ENCODE results near the gene GFOD1. TPM values are rescaled to one million over a fixed set of nuclear protein-coding genes. Genes with fewer than 3 reads are reported as not detected.

GFOD1 gene
- total and polyA plus RNA-seq, 5 donors: 30.3 to 81.7 (median 54.0) TPM

GRCh38 chr6:13485923-13486562 is 1.4 kb downstream of the GFOD1 start:
- peaks cover 10% of the 10 kb centered on the region for H3K4me1 ChIP-seq (ENCODE audit: control insufficient read depth, insufficient read depth, low read length)
- intact Hi-C loops (cut with DNase I): loop anchor here in 2 of 4 donors (5.0 to 10.0 kb wide), 3 partner anchors 41 to 151 kb away; partner anchors contain the start of gene SIRT5 (in 2 of the 2)
- no peaks in the 10 kb centered on the region for H3K9me3 ChIP-seq (ENCODE audit: control insufficient read depth, low read length)
- H3K27me3 ChIP-seq (ENCODE audit: control insufficient read depth, insufficient read depth): no peaks in the 10 kb centered on the region
- DNase-seq (peak; percentile 42 to 67 (median 65)), ATAC-seq (peak; percentile 13 to 22)
- H3K4me3 ChIP-seq (ENCODE audit: low read length): peak overlapping the region; percentile 82
- H3K27ac ChIP-seq (ENCODE audit: low read length): peak overlapping the region; percentile 68
- WGBS: under 1% methylated on average over 38 of the region's 38 CpGs

- WGBS: 51% methylated on average over 4 of the region's 4 CpGs
- DNase-seq: no peak
- ATAC-seq: no peak
- Histone ChIP-seq H3K27me3 (ENCODE audit: control insufficient read depth, insufficient read depth) (no peaks in the 10 kb centered on the region), H3K27ac (ENCODE audit: low read length) (peak overlapping the region; percentile 81), H3K4me3 (ENCODE audit: low read length) (peak overlapping the region; percentile 82), H3K9me3 (ENCODE audit: control insufficient read depth, low read length) (no peaks in the 10 kb centered on the region), H3K4me1 (ENCODE audit: control insufficient read depth, insufficient read depth, low read length) (peaks cover 13% of the 10 kb centered on the region)
- intact Hi-C loops (cut with DNase I): loop anchor here in 2 of 4 donors (5.0 to 10.0 kb wide), 3 partner anchors 42 to 151 kb away; partner anchors contain the start of gene SIRT5 (in 2 of the 2)
These were observed 2.1 kb downstream of the GFOD1 start for GRCh38 chr6:13485303-13485702.

GRCh38 chr6:13484827-13485226 is 2.6 kb downstream of the GFOD1 start:
- Histone ChIP-seq H3K9me3 (ENCODE audit: control insufficient read depth, low read length) (no peaks in the 10 kb centered on the region), H3K27me3 (ENCODE audit: control insufficient read depth, insufficient read depth) (no peaks in the 10 kb centered on the region), H3K27ac (ENCODE audit: low read length) (peak overlapping the region; percentile 57), H3K4me1 (ENCODE audit: control insufficient read depth, insufficient read depth, low read length) (peaks cover 17% of the 10 kb centered on the region), H3K4me3 (ENCODE audit: low read length) (peak overlapping the region; percentile 82)
- intact Hi-C loops (cut with DNase I): loop anchor here in 2 of 4 donors (5.0 to 10.0 kb wide), 3 partner anchors 42 to 150 kb away; partner anchors contain the start of gene SIRT5 (in 2 of the 2)
- DNase-seq (no peak), ATAC-seq (no peak)
- 69% methylated on average over 3 of the region's 3 CpGs for WGBS

GRCh38 chr6:13484138-13484708 is 3.2 kb downstream of the GFOD1 start:
- DNase-seq (no peak), ATAC-seq (no peak)
- Histone ChIP-seq H3K27me3 (ENCODE audit: control insufficient read depth, insufficient read depth) (no peaks in the 10 kb centered on the region), H3K4me3 (ENCODE audit: low read length) (peak overlapping the region; percentile 82), H3K9me3 (ENCODE audit: control insufficient read depth, low read length) (no peaks in the 10 kb centered on the region), H3K4me1 (ENCODE audit: control insufficient read depth, insufficient read depth, low read length) (peaks cover 20% of the 10 kb centered on the region), H3K27ac (ENCODE audit: low read length) (peak overlapping the region; percentile 57)
- WGBS: 68% methylated on average over 6 of the region's 6 CpGs
- intact Hi-C loops (cut with DNase I): loop anchor here in 2 of 4 donors (10.0 kb wide), 2 partner anchors 91 to 149 kb away; partner anchors contain the start of gene SIRT5 (in 2 of the 2)

GRCh38 chr6:13480631-13481501 is 6.5 kb downstream of the GFOD1 start:
- Histone ChIP-seq H3K4me3 (ENCODE audit: low read length) (no peak overlapping the region), H3K27me3 (ENCODE audit: control insufficient read depth, insufficient read depth) (no peaks in the 10 kb centered on the region), H3K9me3 (ENCODE audit: control insufficient read depth, low read length) (no peaks in the 10 kb centered on the region), H3K27ac (ENCODE audit: low read length) (peak overlapping the region; percentile 74), H3K4me1 (ENCODE audit: control insufficient read depth, insufficient read depth, low read length) (peaks cover 16% of the 10 kb centered on the region)
- WGBS: 68% methylated on average over 6 of the region's 6 CpGs
- intact Hi-C loops (cut with DNase I): loop anchor here in 2 of 4 donors (10.0 kb wide), 2 partner anchors 94 to 146 kb away; partner anchors contain the start of gene SIRT5 (in 2 of the 2)
- DNase-seq (no peak), ATAC-seq (no peak)

GRCh38 chr6:13479971-13480434 is 7.4 kb downstream of the GFOD1 start:
- intact Hi-C loops (cut with DNase I): loop anchor here (10.0 kb wide), 4 partner anchors 55 to 145 kb away; partner anchors contain the start of gene SIRT5 (in 2 of the 4)

GRCh38 chr6:13479206-13479800 is 8.1 kb downstream of the GFOD1 start:
- ATAC-seq (no peak), DNase-seq (no peak)
- Histone ChIP-seq H3K27me3 (ENCODE audit: control insufficient read depth, insufficient read depth) (no peaks in the 10 kb centered on the region), H3K9me3 (ENCODE audit: control insufficient read depth, low read length) (no peaks in the 10 kb centered on the region), H3K4me3 (ENCODE audit: low read length) (no peak overlapping the region), H3K27ac (ENCODE audit: low read length) (no peak overlapping the region), H3K4me1 (ENCODE audit: control insufficient read depth, insufficient read depth, low read length) (peaks cover 18% of the 10 kb centered on the region)
- WGBS: 70% methylated on average over 2 of the region's 2 CpGs
- intact Hi-C loops (cut with DNase I): loop anchor here in 2 of 4 donors (10.0 kb wide), 2 partner anchors 55 to 65 kb away; no protein-coding TSS in a partner anchor

More at GRCh38 chr6:13479971-13480434, 7.4 kb downstream of the GFOD1 start:
- no peak overlapping the region for H3K4me3 ChIP-seq (ENCODE audit: low read length)
- no peaks in the 10 kb centered on the region for H3K9me3 ChIP-seq (ENCODE audit: control insufficient read depth, low read length)
- no peaks in the 10 kb centered on the region for H3K27me3 ChIP-seq (ENCODE audit: control insufficient read depth, insufficient read depth)
- H3K27ac ChIP-seq (ENCODE audit: low read length): peak overlapping the region; percentile 61
- no peak for DNase-seq
- peaks cover 16% of the 10 kb centered on the region for H3K4me1 ChIP-seq (ENCODE audit: control insufficient read depth, insufficient read depth, low read length)
- ATAC-seq: peak in 1 of 2 donors; percentile 45
- 64% methylated on average over 4 of the region's 4 CpGs for WGBS

- no peak overlapping the region for H3K27ac ChIP-seq (ENCODE audit: low read length)
- 75% methylated on average over 5 of the region's 5 CpGs for WGBS
These were observed 8.9 kb downstream of the GFOD1 start for GRCh38 chr6:13478525-13478966.

GRCh38 chr6:13474787-13475186 is 12.6 kb downstream of the GFOD1 start:
- 84% methylated on average over 3 of the region's 3 CpGs for WGBS
- intact Hi-C loops (cut with DNase I): loop anchor here in 2 of 4 donors (10.0 kb wide), 2 partner anchors 50 to 60 kb away; no protein-coding TSS in a partner anchor
- ATAC-seq: no peak
- no peak overlapping the region for H3K4me3 ChIP-seq (ENCODE audit: low read length)
- H3K4me1 ChIP-seq (ENCODE audit: control insufficient read depth, insufficient read depth, low read length): peaks cover 13% of the 10 kb centered on the region
- H3K9me3 ChIP-seq (ENCODE audit: control insufficient read depth, low read length): no peaks in the 10 kb centered on the region
- H3K27ac ChIP-seq (ENCODE audit: low read length): peak overlapping the region; percentile 38
- no peak for DNase-seq
- no peaks in the 10 kb centered on the region for H3K27me3 ChIP-seq (ENCODE audit: control insufficient read depth, insufficient read depth)

More at GRCh38 chr6:13478525-13478966, 8.9 kb downstream of the GFOD1 start:
- no peak overlapping the region for H3K4me3 ChIP-seq (ENCODE audit: low read length)
- no peaks in the 10 kb centered on the region for H3K27me3 ChIP-seq (ENCODE audit: control insufficient read depth, insufficient read depth)
- H3K4me1 ChIP-seq (ENCODE audit: control insufficient read depth, insufficient read depth, low read length): peaks cover 18% of the 10 kb centered on the region
- intact Hi-C loops (cut with DNase I): loop anchor here in 2 of 4 donors (10.0 kb wide), 2 partner anchors 54 to 64 kb away; no protein-coding TSS in a partner anchor
- H3K9me3 ChIP-seq (ENCODE audit: control insufficient read depth, low read length): no peaks in the 10 kb centered on the region
- no peak for ATAC-seq
- no peak for DNase-seq

GRCh38 chr6:13474360-13474759 is 13.0 kb downstream of the GFOD1 start:
- no peak overlapping the region for H3K27ac ChIP-seq (ENCODE audit: low read length)
- WGBS: 93% methylated on average over 3 of the region's 3 CpGs
- DNase-seq (no peak), ATAC-seq (no peak)
- intact Hi-C loops (cut with DNase I): loop anchor here in 2 of 4 donors (10.0 kb wide), 2 partner anchors 50 to 60 kb away; no protein-coding TSS in a partner anchor
- H3K27me3 ChIP-seq (ENCODE audit: control insufficient read depth, insufficient read depth): no peaks in the 10 kb centered on the region
- H3K4me3 ChIP-seq (ENCODE audit: low read length): no peak overlapping the region
- H3K4me1 ChIP-seq (ENCODE audit: control insufficient read depth, insufficient read depth, low read length): peaks cover 10% of the 10 kb centered on the region
- H3K9me3 ChIP-seq (ENCODE audit: control insufficient read depth, low read length): no peaks in the 10 kb centered on the region
